Activated naive CD8-positive, alpha-beta T cell (primary cell): ENCODE measurements around the gene TBX4.

Source experiments
- H3K27ac Mint-ChIP-seq: one replicate; pipeline ENCODE4 v1.8.0; 2021; ENCODE audit warnings: mixed read lengths
- H3K27me3 Mint-ChIP-seq: one replicate; pipeline ENCODE4 v1.8.0; 2021; ENCODE audit warnings: mixed read lengths
- H3K36me3 Mint-ChIP-seq: one replicate; pipeline ENCODE4 v1.8.0; 2021; ENCODE audit warnings: mixed read lengths
- H3K4me1 Mint-ChIP-seq: one replicate; pipeline ENCODE4 v1.8.0; 2021; ENCODE audit warnings: low read depth, mixed read lengths
- H3K4me3 Mint-ChIP-seq: one replicate; pipeline ENCODE4 v1.8.0; 2021; ENCODE audit warnings: mild to moderate bottlenecking, mixed read lengths
- H3K9me3 Mint-ChIP-seq: one replicate; pipeline ENCODE4 v1.8.0; 2021; ENCODE audit warnings: low read depth, mixed read lengths

TBX4 gene

DNA sequence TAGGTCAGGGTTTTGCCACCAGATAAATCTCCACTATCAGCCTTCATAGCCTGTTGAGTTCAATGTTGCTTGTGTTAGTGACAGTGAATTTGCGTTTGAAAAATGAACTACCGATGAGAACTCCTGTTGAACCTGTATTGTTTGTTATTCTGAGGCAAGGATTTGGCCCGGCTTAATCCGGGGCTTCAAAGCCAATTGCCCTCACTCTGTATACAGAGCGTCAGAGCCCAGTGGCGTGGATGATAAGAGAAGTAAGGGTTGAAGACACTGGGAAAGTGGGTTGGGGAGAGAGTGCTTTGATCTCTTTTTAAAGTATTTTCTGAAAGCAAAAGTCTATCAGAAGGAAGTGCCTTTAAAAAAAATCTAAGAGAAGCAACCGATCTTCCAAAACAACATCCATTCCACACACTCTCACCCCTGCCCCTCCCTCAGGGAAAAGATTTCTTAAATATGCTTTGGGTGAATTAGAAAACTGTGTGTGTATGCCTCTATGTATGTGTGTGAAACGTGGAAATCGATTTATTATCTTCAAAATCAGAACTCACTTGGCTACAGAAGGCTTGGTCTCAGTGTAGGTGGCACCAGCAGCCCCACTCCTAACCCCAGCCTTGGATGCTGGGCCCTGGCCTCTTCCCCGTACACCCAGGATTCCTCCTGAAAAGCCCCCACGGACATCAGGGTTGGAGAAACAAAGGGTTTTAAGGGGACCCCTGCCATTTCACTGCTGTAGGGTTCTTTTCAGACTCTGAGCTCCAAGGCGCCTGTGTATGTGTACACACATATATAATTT lies 8.8 kb downstream of the TBX4 start:
- Mint-ChIP-seq H3K4me1 (peaks cover 36% of the 10 kb centered on the region), H3K4me3 (peak overlapping the region; percentile 63), H3K36me3 (no peaks in the 10 kb centered on the region), H3K9me3 (no peaks in the 10 kb centered on the region), H3K27ac (no peak overlapping the region), H3K27me3 (peaks cover 46% of the 10 kb centered on the region)

- peaks cover 36% of the 10 kb centered on the region for H3K4me1 Mint-ChIP-seq
- H3K36me3 Mint-ChIP-seq, result no peaks in the 10 kb centered on the region
- H3K27ac Mint-ChIP-seq, result no peak overlapping the region
- peak overlapping the region; percentile 63 for H3K4me3 Mint-ChIP-seq
- H3K27me3 Mint-ChIP-seq, result peaks cover 46% of the 10 kb centered on the region
- H3K9me3 Mint-ChIP-seq, result no peaks in the 10 kb centered on the region
Observed at GRCh38 chr17:61461586-61461966, 9.4 kb downstream of the TBX4 start.

- Mint-ChIP-seq H3K27me3 (peaks cover 44% of the 10 kb centered on the region), H3K36me3 (no peaks in the 10 kb centered on the region), H3K9me3 (no peaks in the 10 kb centered on the region), H3K27ac (no peak overlapping the region), H3K4me1 (peaks cover 34% of the 10 kb centered on the region), H3K4me3 (peak overlapping the region; percentile 63)
Observed at GRCh38 chr17:61461967-61462718, 9.9 kb downstream of the TBX4 start.

DNA sequence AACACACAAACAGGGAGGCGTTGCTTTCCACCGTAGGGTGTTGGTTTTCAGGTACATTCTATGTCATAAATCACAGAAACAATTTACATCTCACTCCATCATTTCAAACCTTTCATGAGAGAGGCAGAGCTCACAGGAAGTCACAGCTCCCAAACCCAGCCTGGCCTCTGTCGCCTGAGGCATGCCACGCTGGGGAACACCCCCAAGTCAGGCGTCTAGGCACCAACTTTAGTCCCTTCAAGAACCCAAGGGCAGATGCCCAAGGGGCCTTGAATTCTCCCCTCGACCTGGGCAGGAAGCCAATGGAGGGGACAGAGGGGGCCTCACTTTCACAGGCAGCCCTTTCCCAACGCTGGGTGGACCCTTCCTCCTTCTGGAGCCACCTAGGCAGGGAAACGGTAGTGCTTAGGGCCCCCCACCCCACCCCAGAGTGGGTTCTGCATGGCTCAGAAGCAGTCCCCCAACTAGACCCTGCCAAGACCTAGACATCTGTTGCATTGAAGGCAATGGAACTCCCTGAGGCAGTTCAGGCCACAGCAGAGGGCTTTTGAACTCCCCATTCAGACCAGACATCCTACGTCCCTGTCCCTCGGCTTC lies 10.6 kb downstream of the TBX4 start:
- Mint-ChIP-seq H3K27me3 (peaks cover 40% of the 10 kb centered on the region), H3K4me3 (peak overlapping the region; percentile 46), H3K9me3 (no peaks in the 10 kb centered on the region)

GRCh38 chr17:61463316-61464129 lies 11.3 kb downstream of the TBX4 start:
- H3K27ac Mint-ChIP-seq, result no peak overlapping the region
- no peaks in the 10 kb centered on the region for H3K36me3 Mint-ChIP-seq
- no peaks in the 10 kb centered on the region for H3K9me3 Mint-ChIP-seq
- peaks cover 23% of the 10 kb centered on the region for H3K4me1 Mint-ChIP-seq
- peaks cover 33% of the 10 kb centered on the region for H3K27me3 Mint-ChIP-seq
- no peak overlapping the region for H3K4me3 Mint-ChIP-seq

More for the DNA sequence above, 10.6 kb downstream of the TBX4 start:
- H3K36me3 Mint-ChIP-seq, result no peaks in the 10 kb centered on the region
- no peak overlapping the region for H3K27ac Mint-ChIP-seq
- peaks cover 30% of the 10 kb centered on the region for H3K4me1 Mint-ChIP-seq

DNA sequence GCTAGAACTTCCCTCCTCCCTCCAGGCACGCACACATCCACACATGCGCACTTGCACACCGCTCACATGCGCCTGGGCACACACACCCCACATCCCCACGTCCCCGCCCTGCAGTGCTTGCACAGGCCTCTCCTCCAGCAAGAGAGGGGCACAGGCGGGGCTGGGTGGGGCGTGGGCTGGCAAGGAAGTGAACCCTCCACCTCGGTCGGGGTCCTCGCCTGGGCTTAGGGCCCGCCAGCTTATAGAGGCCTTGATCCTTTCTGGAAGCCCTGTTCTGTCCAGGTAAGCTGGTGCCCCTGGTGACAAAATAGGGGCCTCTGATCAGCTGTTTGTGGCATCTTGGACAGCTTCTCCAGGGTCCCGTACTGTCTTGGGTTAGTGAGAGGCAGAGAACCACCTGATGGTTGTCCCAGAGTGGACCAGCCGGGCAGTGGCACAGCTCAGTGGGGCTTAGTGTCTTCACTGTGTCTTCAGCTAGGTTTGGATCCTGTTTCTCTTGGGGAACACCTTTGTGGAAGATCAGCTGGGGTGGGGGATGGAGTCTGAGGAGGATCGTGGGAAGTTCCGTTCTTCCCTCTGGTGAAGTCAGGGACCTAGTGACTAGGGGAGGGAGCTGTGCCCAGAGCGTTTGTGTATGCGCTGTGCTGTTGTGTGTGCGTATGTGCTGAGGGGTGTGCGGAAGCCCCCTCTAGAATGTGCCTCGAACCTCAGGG lies 12.1 kb downstream of the TBX4 start:
- H3K27me3 Mint-ChIP-seq, result peaks cover 25% of the 10 kb centered on the region
- H3K4me3 Mint-ChIP-seq, result no peak overlapping the region
- H3K36me3 Mint-ChIP-seq, result no peaks in the 10 kb centered on the region
- H3K9me3 Mint-ChIP-seq, result no peaks in the 10 kb centered on the region
- H3K4me1 Mint-ChIP-seq, result peaks cover 22% of the 10 kb centered on the region
- H3K27ac Mint-ChIP-seq, result no peak overlapping the region

DNA sequence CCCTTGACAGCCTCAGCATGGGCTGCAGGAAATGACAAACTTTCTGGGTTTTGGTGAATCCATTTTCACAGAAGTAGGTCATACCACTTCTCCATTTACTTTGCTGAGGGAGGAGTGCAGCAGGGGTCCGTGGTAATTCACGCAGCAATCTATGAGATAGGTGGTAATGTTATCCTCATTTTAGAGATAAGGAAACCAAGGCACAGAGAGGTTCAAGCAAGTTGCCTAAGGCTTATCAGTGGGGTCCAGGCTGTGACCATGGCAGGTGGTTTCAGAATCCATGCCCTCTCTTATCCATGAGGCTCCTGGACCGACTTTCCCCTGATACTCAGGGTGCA lies 12.6 kb downstream of the TBX4 start:
- Mint-ChIP-seq H3K4me3 (no peak overlapping the region), H3K4me1 (peaks cover 22% of the 10 kb centered on the region), H3K27ac (no peak overlapping the region), H3K9me3 (no peaks in the 10 kb centered on the region), H3K36me3 (no peaks in the 10 kb centered on the region), H3K27me3 (peaks cover 20% of the 10 kb centered on the region)

- Mint-ChIP-seq H3K9me3 (no peaks in the 10 kb centered on the region), H3K27me3 (peaks cover 16% of the 10 kb centered on the region), H3K36me3 (no peaks in the 10 kb centered on the region), H3K4me1 (peaks cover 18% of the 10 kb centered on the region), H3K27ac (no peak overlapping the region), H3K4me3 (no peak overlapping the region)
Observed at GRCh38 chr17:61465550-61466237, 13.5 kb downstream of the TBX4 start.

GRCh38 chr17:61466246-61466645 lies 14.0 kb downstream of the TBX4 start:
- peaks cover 13% of the 10 kb centered on the region for H3K4me1 Mint-ChIP-seq
- H3K27me3 Mint-ChIP-seq, result peaks cover 13% of the 10 kb centered on the region
- no peaks in the 10 kb centered on the region for H3K9me3 Mint-ChIP-seq
- H3K36me3 Mint-ChIP-seq, result no peaks in the 10 kb centered on the region
- H3K4me3 Mint-ChIP-seq, result no peak overlapping the region
- no peak overlapping the region for H3K27ac Mint-ChIP-seq

DNA sequence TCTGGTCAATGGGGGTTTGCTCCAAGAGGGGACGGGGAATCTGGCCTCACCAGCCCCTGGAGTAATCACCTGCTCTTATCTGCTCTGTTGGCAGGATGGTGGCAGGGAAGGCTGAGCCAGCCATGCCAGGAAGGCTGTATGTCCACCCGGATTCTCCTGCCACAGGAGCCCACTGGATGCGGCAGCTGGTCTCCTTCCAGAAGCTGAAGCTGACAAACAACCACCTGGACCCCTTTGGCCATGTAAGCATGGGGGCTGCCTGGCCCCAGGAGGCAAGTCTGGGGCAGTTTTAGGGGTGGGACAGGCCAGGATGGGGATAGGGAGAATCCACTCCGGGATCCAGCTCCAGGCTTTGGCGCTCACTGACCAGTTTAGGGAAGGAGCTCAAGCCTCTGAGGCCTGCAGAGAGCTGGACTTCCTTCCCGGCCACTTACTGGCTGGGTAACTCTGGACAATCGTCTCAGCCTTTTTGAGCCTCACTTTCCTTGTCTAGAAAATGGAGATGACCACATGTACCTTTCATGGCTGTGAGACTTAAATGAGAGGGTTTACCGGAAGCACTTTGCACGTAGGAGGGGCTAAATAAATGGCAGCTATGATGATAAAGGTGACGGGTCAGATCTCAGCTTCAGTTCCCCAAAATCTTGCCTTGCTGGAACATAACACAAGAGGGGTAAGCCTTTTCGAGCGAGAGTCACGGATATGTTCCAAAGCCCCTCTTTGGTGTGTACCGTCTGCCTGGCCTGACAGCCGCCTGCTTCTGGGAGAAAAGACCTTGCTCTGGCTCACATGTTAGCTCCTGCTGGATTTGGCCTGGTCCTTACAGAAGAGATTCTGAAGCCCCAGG lies 15.4 kb downstream of the TBX4 start:
- H3K27ac Mint-ChIP-seq, result no peak overlapping the region
- no peak overlapping the region for H3K4me3 Mint-ChIP-seq

GRCh38 chr17:61468263-61468907 lies 16.2 kb downstream of the TBX4 start:
- no peaks in the 10 kb centered on the region for H3K9me3 Mint-ChIP-seq
- no peaks in the 10 kb centered on the region for H3K36me3 Mint-ChIP-seq
- no peak overlapping the region for H3K4me3 Mint-ChIP-seq
- peaks cover 3% of the 10 kb centered on the region for H3K27me3 Mint-ChIP-seq
- no peaks in the 10 kb centered on the region for H3K4me1 Mint-ChIP-seq
- H3K27ac Mint-ChIP-seq, result no peak overlapping the region

More for the DNA sequence above, 15.4 kb downstream of the TBX4 start:
- Mint-ChIP-seq H3K36me3 (no peaks in the 10 kb centered on the region), H3K9me3 (no peaks in the 10 kb centered on the region), H3K4me1 (peaks cover 2% of the 10 kb centered on the region), H3K27me3 (peaks cover 8% of the 10 kb centered on the region)

DNA sequence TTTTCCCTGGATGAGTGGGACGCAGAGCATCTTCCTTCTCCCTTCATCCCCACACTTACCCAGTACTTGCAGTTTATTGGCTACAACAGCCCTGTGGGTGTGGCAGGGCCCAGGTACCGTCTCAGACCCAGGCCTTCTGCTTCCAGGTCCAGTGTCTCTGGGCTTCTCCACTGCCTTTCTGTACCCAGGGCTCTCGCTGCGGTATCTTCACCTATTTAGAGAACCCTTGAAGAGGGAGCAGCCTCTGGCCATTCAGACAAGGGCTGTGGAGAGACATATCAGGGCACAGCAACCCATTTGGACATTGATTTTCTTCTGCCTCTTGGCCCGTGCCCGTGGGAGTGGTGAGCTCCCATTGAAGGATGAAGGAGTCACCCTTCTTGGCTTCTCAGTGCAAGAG lies 17.3 kb downstream of the TBX4 start:
- H3K27me3 Mint-ChIP-seq, result peaks cover 3% of the 10 kb centered on the region
- H3K4me1 Mint-ChIP-seq, result no peaks in the 10 kb centered on the region
- no peak overlapping the region for H3K27ac Mint-ChIP-seq
- no peak overlapping the region for H3K4me3 Mint-ChIP-seq
- no peaks in the 10 kb centered on the region for H3K9me3 Mint-ChIP-seq
- H3K36me3 Mint-ChIP-seq, result no peaks in the 10 kb centered on the region

GRCh38 chr17:61469949-61470348 lies 17.7 kb downstream of the TBX4 start:
- peaks cover 3% of the 10 kb centered on the region for H3K27me3 Mint-ChIP-seq
- no peaks in the 10 kb centered on the region for H3K36me3 Mint-ChIP-seq
- no peak overlapping the region for H3K27ac Mint-ChIP-seq
- H3K4me3 Mint-ChIP-seq, result no peak overlapping the region
- H3K4me1 Mint-ChIP-seq, result no peaks in the 10 kb centered on the region
- H3K9me3 Mint-ChIP-seq, result no peaks in the 10 kb centered on the region
